ENCODE results near the gene GREB1L. TPM values are rescaled to one million over a fixed set of nuclear protein-coding genes. Genes with fewer than 3 reads are reported as not detected.

The GREB1L gene
- total and polyA plus RNA-seq, 2 of the 13 experiments (the other 11 are each of a cell fraction or from before 2014, with no cell fraction given): 0.17 to 0.66 TPM

DNA sequence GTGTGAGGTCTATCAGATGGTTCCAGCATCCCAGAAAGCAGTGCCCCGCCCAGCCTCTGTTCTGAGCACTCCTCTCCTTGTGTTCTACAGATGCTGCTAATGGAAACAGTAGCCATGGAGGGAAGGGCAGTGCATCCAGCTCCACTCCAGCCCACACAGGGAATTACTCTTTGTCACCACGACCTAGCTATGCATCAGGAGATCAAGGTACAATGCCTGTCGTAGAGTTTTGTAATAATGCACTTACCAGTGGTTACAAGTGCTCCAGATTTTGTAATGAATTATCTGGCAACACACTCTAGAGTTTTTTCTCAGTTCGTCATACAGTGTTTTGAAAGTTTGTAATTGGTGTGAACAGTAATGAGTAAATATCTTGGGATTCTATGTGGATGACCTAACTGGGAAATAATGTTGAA is 197.4 kb downstream of the GREB1L start:
- FAIRE-seq (no peak), ATAC-seq (peak; percentile 75), DNase-seq (ENCODE audit: low spot score) (peak; percentile 15)
- H2AFZ ChIP-seq (ENCODE audit: low read length): no peak overlapping the region
- in situ Hi-C loops (cut with HindIII; ENCODE audit: extremely low pct_ligation_motif_present, low pct_unique_long_range_greater_than_20kb): no loop called here
- H3K9me3 ChIP-seq (ENCODE audit: low read length): no peaks in the 10 kb centered on the region
- intact Hi-C loops (cut with micrococcal nuclease; ENCODE audit: unreplicated experiment): no loop called here
- 3% methylated on average over 4 of the region's 4 CpGs for WGBS (ENCODE audit: low lambda C conversion rate)
- no peak overlapping the region for H3K4me2 ChIP-seq (ENCODE audit: low read depth, low read length)
- H3K27ac ChIP-seq (ENCODE audit: extremely low read length, insufficient read depth, low read length): no peak overlapping the region
- no peaks in the 10 kb centered on the region for H4K20me1 ChIP-seq (ENCODE audit: insufficient read depth, low read length)
- no peak overlapping the region for H3K4me3 ChIP-seq (replicated peaks in 1 of 3; ENCODE audit: insufficient read depth in 1 of 3, low read depth in 2 of 3, low read length in 3 of 3)
- peaks cover 6% of the 10 kb centered on the region; the same call in 1 of the 2 replicates for H3K4me1 ChIP-seq (ENCODE audit: insufficient read depth, low read length)
- H3K79me2 ChIP-seq (ENCODE audit: insufficient read depth, low read length): no peaks in the 10 kb centered on the region
- ChIA-PET CTCF (ENCODE audit: low intra/inter-chr PET ratio, low total read pairs) (no interaction called here), POLR2A (no interaction called here)
- no peaks in the 10 kb centered on the region for H3K36me3 ChIP-seq (replicated peaks in 1 of 2; ENCODE audit: control insufficient read depth in 1 of 2, insufficient read depth in 2 of 2, low read length in 2 of 2)
- TF ChIP-seq, protein P1, sequence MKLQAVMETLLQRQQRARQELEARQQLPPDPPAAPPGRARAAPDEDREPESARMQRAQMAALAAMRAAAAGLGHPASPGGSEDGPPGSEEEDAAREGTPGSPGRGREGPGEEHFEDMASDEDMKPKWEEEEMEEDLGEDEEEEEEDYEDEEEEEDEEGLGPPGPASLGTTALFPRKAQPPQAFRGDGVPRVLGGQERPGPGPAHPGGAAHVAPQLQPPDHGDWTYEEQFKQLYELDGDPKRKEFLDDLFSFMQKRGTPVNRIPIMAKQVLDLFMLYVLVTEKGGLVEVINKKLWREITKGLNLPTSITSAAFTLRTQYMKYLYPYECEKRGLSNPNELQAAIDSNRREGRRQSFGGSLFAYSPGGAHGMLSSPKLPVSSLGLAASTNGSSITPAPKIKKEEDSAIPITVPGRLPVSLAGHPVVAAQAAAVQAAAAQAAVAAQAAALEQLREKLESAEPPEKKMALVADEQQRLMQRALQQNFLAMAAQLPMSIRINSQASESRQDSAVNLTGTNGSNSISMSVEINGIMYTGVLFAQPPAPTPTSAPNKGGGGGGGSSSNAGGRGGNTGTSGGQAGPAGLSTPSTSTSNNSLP (IDR thresholded peaks at IDR 0.05; ENCODE audit: low read depth, low read length): 0 out of 2 replicates have a peak, but pooled peaks have one; percentile 28
- TF ChIP-seq NFYC (CRISPR knock-in tag; IDR thresholded peaks at IDR 0.05) (no peak), CREB1 (IDR thresholded peaks at IDR 0.05) (0 out of 2 replicates have a peak, but pooled peaks have one; percentile 8), CREB1 (CRISPR knock-in tag; IDR thresholded peaks at IDR 0.05) (no peak), LCORL (IDR thresholded peaks at IDR 0.05) (no peak), LCORL (CRISPR knock-in tag; IDR thresholded peaks at IDR 0.05) (no peak)
- H3K9ac ChIP-seq (ENCODE audit: insufficient read depth, low read depth, low read length): no peak overlapping the region
- no peaks in the 10 kb centered on the region for H3K27me3 ChIP-seq (ENCODE audit: control insufficient read depth in 1 of 2, insufficient read depth in 2 of 2, low read length in 2 of 2)
- BruUV-seq (replicated peaks): no TSS peak

GRCh38 chr18:21441670-21442069 is 199.6 kb downstream of the GREB1L start:
- H3K79me2 ChIP-seq (ENCODE audit: insufficient read depth, low read length): no peaks in the 10 kb centered on the region
- 9% methylated on average over 3 of the region's 3 CpGs for WGBS (ENCODE audit: low lambda C conversion rate)
- no peaks in the 10 kb centered on the region for H4K20me1 ChIP-seq (ENCODE audit: insufficient read depth, low read length)
- in situ Hi-C loops (cut with HindIII; ENCODE audit: extremely low pct_ligation_motif_present, low pct_unique_long_range_greater_than_20kb) (no loop called here), intact Hi-C loops (cut with micrococcal nuclease; ENCODE audit: unreplicated experiment) (no loop called here)
- H3K9ac ChIP-seq (ENCODE audit: insufficient read depth, low read depth, low read length): no peak overlapping the region
- CTCF ChIA-PET (ENCODE audit: low intra/inter-chr PET ratio, low total read pairs): interaction anchor here (4.7 kb wide), 1 partner anchor 247 kb away, joined by 70 read pairs; no protein-coding TSS in a partner anchor
- DNase-seq (ENCODE audit: low spot score) (no peak), ATAC-seq (no peak), FAIRE-seq (no peak)
- H3K36me3 ChIP-seq (replicated peaks in 1 of 2; ENCODE audit: control insufficient read depth in 1 of 2, insufficient read depth in 2 of 2, low read length in 2 of 2): no peaks in the 10 kb centered on the region
- H3K4me2 ChIP-seq (ENCODE audit: low read depth, low read length): no peak overlapping the region
- POLR2A ChIA-PET: no interaction called here
- no peak overlapping the region for H3K4me3 ChIP-seq (replicated peaks in 1 of 3; ENCODE audit: insufficient read depth in 1 of 3, low read depth in 2 of 3, low read length in 3 of 3)
- H3K27me3 ChIP-seq (ENCODE audit: control insufficient read depth in 1 of 2, insufficient read depth in 2 of 2, low read length in 2 of 2): no peaks in the 10 kb centered on the region
- no peak overlapping the region for H3K27ac ChIP-seq (ENCODE audit: extremely low read length, insufficient read depth, low read length)
- no TSS peak for BruUV-seq (replicated peaks)
- H3K9me3 ChIP-seq (ENCODE audit: low read length): no peaks in the 10 kb centered on the region
- H3K4me1 ChIP-seq (ENCODE audit: insufficient read depth, low read length): peaks cover 6% of the 10 kb centered on the region; the same call in 1 of the 2 replicates
- H2AFZ ChIP-seq (ENCODE audit: low read length): no peak overlapping the region
- no peak for TF ChIP-seq PHF21A (CRISPR knock-in tag; IDR thresholded peaks at IDR 0.05)
- no peak for TF ChIP-seq RFX1 (IDR thresholded peaks at IDR 0.05)
- no peak for TF ChIP-seq ZNF777 (CRISPR knock-in tag; IDR thresholded peaks at IDR 0.05)
- TF ChIP-seq, protein P2, sequence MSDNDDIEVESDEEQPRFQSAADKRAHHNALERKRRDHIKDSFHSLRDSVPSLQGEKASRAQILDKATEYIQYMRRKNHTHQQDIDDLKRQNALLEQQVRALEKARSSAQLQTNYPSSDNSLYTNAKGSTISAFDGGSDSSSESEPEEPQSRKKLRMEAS (IDR thresholded peaks at IDR 0.05): no peak
- TF ChIP-seq KDM5A (IDR thresholded peaks at IDR 0.05; ENCODE audit: borderline replicate concordance, low read length): no peak
- TF ChIP-seq ZNF816 (CRISPR knock-in tag; IDR thresholded peaks at IDR 0.05; ENCODE audit: borderline replicate concordance): no peak
- no peak for TF ChIP-seq ZBTB8A (CRISPR knock-in tag; IDR thresholded peaks at IDR 0.05; ENCODE audit: borderline replicate concordance, low read depth)
- no peak for TF ChIP-seq KLF6 (CRISPR knock-in tag; IDR thresholded peaks at IDR 0.05)
- no peak for TF ChIP-seq FOXM1 (CRISPR knock-in tag; IDR thresholded peaks at IDR 0.05)
- TF ChIP-seq DBP (CRISPR knock-in tag; IDR thresholded peaks at IDR 0.05; ENCODE audit: not compliant biosample characterization): no peak
- no peak for TF ChIP-seq NPAS2 (CRISPR knock-in tag; IDR thresholded peaks at IDR 0.05; ENCODE audit: borderline replicate concordance)
- TF ChIP-seq PHF20 (CRISPR knock-in tag; IDR thresholded peaks at IDR 0.05): no peak

All from HepG2 (cell line).